MCF 10A (cell line): ENCODE data around the gene NPHP3. TPM values are rescaled to one million over a fixed set of nuclear protein-coding genes. Genes with fewer than 3 reads are reported as not detected.

Experiments
- BruUV-seq: library from RNA; stranded (reverse); fragments of 400-500 nt; replicated peaks from 2 replicates; lab custom pipeline; 2021; lab: Mats Ljungman, UMichigan
- CTCF ChIA-PET: fragments of 300-600 bp; sonication (Branson Sonifier 250); formaldehyde crosslinking; extraction: SDS; loops from one replicate; lab custom pipeline; 2021; ENCODE audit warnings: antibody characterized with exemption, inconsistent platforms; lab: Yijun Ruan, JAX
- POLR2A ChIA-PET: fragments of 300-600, 350-650 bp; sonication (Branson Sonifier 250); formaldehyde crosslinking; extraction: SDS; loops from one replicate; lab custom pipeline; 2020; ENCODE audit warnings: antibody characterized with exemption, inconsistent platforms; lab: Yijun Ruan, JAX
- DNase-seq: peaks from one replicate; pipeline ENCODE4 v3.0.0-alpha.2; 2018; ENCODE audit not compliant: unreplicated experiment
- H3K27ac Mint-ChIP-seq: one replicate; pipeline ENCODE4 v1.8.0; 2022; ENCODE audit warnings: mild to moderate bottlenecking, low read depth, mixed read lengths; ENCODE audit not compliant: unreplicated experiment
- H3K27me3 Mint-ChIP-seq: one replicate; pipeline ENCODE4 v1.8.0; 2022; ENCODE audit warnings: mixed read lengths; ENCODE audit not compliant: insufficient read depth, unreplicated experiment
- H3K36me3 Mint-ChIP-seq: one replicate; pipeline ENCODE4 v1.8.0; 2022; ENCODE audit warnings: mild to moderate bottlenecking, moderate library complexity, mixed read lengths; ENCODE audit not compliant: insufficient read depth, unreplicated experiment
- H3K4me1 Mint-ChIP-seq: one replicate; pipeline ENCODE4 v1.8.0; 2022; ENCODE audit warnings: mixed read lengths; ENCODE audit not compliant: insufficient read depth, unreplicated experiment
- H3K4me3 Mint-ChIP-seq: one replicate; pipeline ENCODE4 v1.8.0; 2022; ENCODE audit warnings: mild to moderate bottlenecking, moderate library complexity, mixed read lengths; ENCODE audit not compliant: unreplicated experiment
- H3K9me3 Mint-ChIP-seq: one replicate; pipeline ENCODE4 v1.8.0; 2022; ENCODE audit warnings: mixed read lengths; ENCODE audit not compliant: unreplicated experiment
- CTCF ChIP-seq: fragments of 200-600 bp; IDR thresholded peaks from one replicate; pipeline ENCODE4 v1.8.0; 2022; ENCODE audit warnings: antibody characterized with exemption, mild to moderate bottlenecking; ENCODE audit not compliant: unreplicated experiment
- intact Hi-C: fragments of 100-400 bp; cut with micrococcal nuclease; formaldehyde crosslinking; loops from 2 replicates; pipeline ENCODE4 v1.14.1; 2022
- total RNA-seq: library from RNA; stranded (reverse); gene quantifications from 2 replicates; pipeline ENCODE4 v1.2.3, GENCODE V29; 2022

NPHP3 gene
- total RNA-seq, 1 experiment from 2014 or later: 14.4 TPM

- Mint-ChIP-seq H3K36me3 (peaks cover 6% of the 10 kb centered on the region), H3K4me1 (peaks cover 6% of the 10 kb centered on the region), H3K4me3 (no peak overlapping the region), H3K27me3 (no peaks in the 10 kb centered on the region), H3K27ac (no peak overlapping the region), H3K9me3 (no peaks in the 10 kb centered on the region)
- no peak for TF ChIP-seq CTCF
- DNase-seq: no peak
- BruUV-seq: no TSS peak
- intact Hi-C loops: no loop called here
- ChIA-PET POLR2A (interaction anchor here (0.8 to 1.0 kb wide), 3 partner anchors 9 to 16 kb away, joined by 3 to 6 read pairs (median 3); partner anchors contain the start of gene UBA5), CTCF (interaction anchor here (0.8 to 4.6 kb wide), 2 partner anchors 109 to 296 kb away, joined by 5 to 60 read pairs; no protein-coding TSS in a partner anchor)
Measured at GRCh38 chr3:132645058-132645457, 77.2 kb downstream of the NPHP3 start.

GRCh38 chr3:132643366-132643765, 78.8 kb downstream of the NPHP3 start:
- Mint-ChIP-seq H3K36me3 (peaks cover 14% of the 10 kb centered on the region), H3K4me1 (peaks cover 6% of the 10 kb centered on the region), H3K27me3 (no peaks in the 10 kb centered on the region), H3K4me3 (no peak overlapping the region), H3K27ac (no peak overlapping the region), H3K9me3 (no peaks in the 10 kb centered on the region)
- TF ChIP-seq CTCF: no peak
- POLR2A ChIA-PET: interaction anchor here (0.7 to 2.3 kb wide), 3 partner anchors 74 to 107 kb away, joined by 4 to 9 read pairs (median 4); no protein-coding TSS in a partner anchor
- intact Hi-C loops: loop anchor here (2.0 to 5.0 kb wide), 2 partner anchors 226 to 291 kb away; partner anchors contain the start of gene DNAJC13
- BruUV-seq: no TSS peak
- DNase-seq: no peak
- CTCF ChIA-PET: interaction anchor here (0.6 to 6.8 kb wide), 24 partner anchors 10 to 296 kb away, joined by 3 to 284 read pairs (median 6); partner anchors contain the start of genes ACAD11 and UBA5

GRCh38 chr3:132642539-132642847, 79.7 kb downstream of the NPHP3 start:
- no peak overlapping the region for H3K4me3 Mint-ChIP-seq

More at GRCh38 chr3:132642539-132642847, 79.7 kb downstream of the NPHP3 start:
- no peak overlapping the region for H3K27ac Mint-ChIP-seq
- ChIA-PET CTCF (interaction anchor here (0.8 to 6.8 kb wide), 25 partner anchors 11 to 290 kb away, joined by 3 to 284 read pairs (median 6); partner anchors contain the start of genes ACAD11 and UBA5), POLR2A (interaction anchor here (0.8 to 2.3 kb wide), 4 partner anchors 17 to 108 kb away, joined by 3 to 9 read pairs (median 4); partner anchors contain the start of gene ACAD11)
- DNase-seq: no peak
- BruUV-seq: no TSS peak
- TF ChIP-seq CTCF: no peak
- no peaks in the 10 kb centered on the region for H3K9me3 Mint-ChIP-seq
- peaks cover 14% of the 10 kb centered on the region for H3K36me3 Mint-ChIP-seq
- H3K4me1 Mint-ChIP-seq: peaks cover 6% of the 10 kb centered on the region
- intact Hi-C loops: loop anchor here (1.0 to 5.0 kb wide), 3 partner anchors 106 to 290 kb away; partner anchors contain the start of gene DNAJC13
- no peaks in the 10 kb centered on the region for H3K27me3 Mint-ChIP-seq
